Muscle layer of duodenum (tissue), 2 donors: ENCODE measurements around the gene TRPC4.
A peak's percentile ranks its signal among the peaks of the same experiment; 100 is the strongest.

Experiments
- H3K27ac ChIP-seq: one replicate; pipeline ENCODE4 v1.7.0; 2013; ENCODE audit warnings: mild to moderate bottlenecking, low read length
- H3K27me3 ChIP-seq: one replicate; pipeline ENCODE4 v1.7.0; 2013; ENCODE audit warnings: low read depth, mild to moderate bottlenecking, control low read depth, low read length
- H3K36me3 ChIP-seq, 2 donors: one replicate each; pipeline ENCODE4 v1.7.0; 2013; ENCODE audit warnings: low read length in 2 of 2, control low read depth in 1 of 2, mild to moderate bottlenecking in 1 of 2; ENCODE audit not compliant: insufficient read depth in 2 of 2, control insufficient read depth in 1 of 2
- H3K4me1 ChIP-seq, 2 donors: one replicate each; pipeline ENCODE4 v1.7.0; 2013; ENCODE audit warnings: low read length in 2 of 2, mild to moderate bottlenecking in 2 of 2, control low read depth in 1 of 2, moderate library complexity in 1 of 2; ENCODE audit not compliant: insufficient read depth in 2 of 2, control insufficient read depth in 1 of 2
- H3K4me3 ChIP-seq, 2 donors: one replicate each; pipeline ENCODE4 v1.7.0; 2013; ENCODE audit warnings: low read length in 2 of 2, low read depth in 1 of 2, mild to moderate bottlenecking in 1 of 2
- H3K9me3 ChIP-seq, 2 donors: one replicate each; pipeline ENCODE4 v1.7.0; 2013; ENCODE audit warnings: low read length in 2 of 2, control low read depth in 1 of 2, mild to moderate bottlenecking in 1 of 2; ENCODE audit not compliant: control insufficient read depth in 1 of 2
- donor health status: healthy.

Gene TRPC4

DNA sequence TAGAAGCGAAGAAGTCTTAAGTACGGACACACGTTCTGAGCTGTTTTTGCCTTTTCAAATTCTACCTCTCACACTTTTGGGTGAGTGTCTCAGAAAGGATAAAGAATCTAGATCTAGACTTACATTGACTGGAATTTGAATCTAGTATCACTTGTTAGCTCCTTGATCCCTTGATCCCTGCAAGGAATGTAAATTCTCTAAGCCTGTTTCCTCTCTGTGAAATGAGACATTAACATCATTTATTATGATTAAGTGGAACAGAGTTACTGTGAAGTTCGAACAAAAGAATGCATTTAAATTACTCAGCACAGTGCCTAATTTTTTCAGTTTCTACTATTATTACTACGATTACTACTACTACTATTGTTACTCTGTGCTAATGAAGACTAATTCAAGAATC is 184.4 kb downstream of the TRPC4 start:
- no peak overlapping the region for H3K4me3 ChIP-seq

DNA sequence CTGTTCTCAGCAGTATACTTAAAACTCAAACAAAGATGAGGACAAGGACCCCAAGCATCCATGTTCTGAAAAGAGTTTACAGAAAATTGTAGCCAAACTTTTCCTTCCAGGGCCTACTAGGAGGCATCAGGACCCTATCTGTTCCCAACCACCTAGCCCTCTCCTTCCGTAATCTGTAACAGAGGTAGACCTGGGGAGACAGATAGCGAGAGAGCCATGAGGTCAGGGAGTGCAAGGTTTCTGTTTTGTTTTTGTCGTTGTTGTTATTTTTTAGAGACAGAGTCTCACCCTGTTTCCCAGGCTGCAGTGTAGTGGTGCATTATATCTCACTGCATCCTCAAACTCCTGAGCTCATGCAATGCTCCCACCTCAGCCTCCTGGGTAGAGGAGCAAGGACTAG is 187.1 kb downstream of the TRPC4 start:
- Histone ChIP-seq H3K4me3 (no peak overlapping the region), H3K27me3 (no peaks in the 10 kb centered on the region), H3K36me3 (peaks cover 0 to 4% of the 10 kb centered on the region in 2 donors), H3K27ac (peak overlapping the region; percentile 28), H3K4me1 (no peaks in the 10 kb centered on the region), H3K9me3 (no peaks in the 10 kb centered on the region)

More for the DNA sequence above, 184.4 kb downstream of the TRPC4 start:
- Histone ChIP-seq H3K27ac (no peak overlapping the region), H3K4me1 (no peaks in the 10 kb centered on the region), H3K36me3 (peaks cover 0 to 4% of the 10 kb centered on the region in 2 donors), H3K27me3 (no peaks in the 10 kb centered on the region), H3K9me3 (no peaks in the 10 kb centered on the region)

GRCh38 chr13:37681281-37682032 is 188.1 kb downstream of the TRPC4 start:
- Histone ChIP-seq H3K36me3 (peaks cover 0 to 4% of the 10 kb centered on the region in 2 donors), H3K9me3 (no peaks in the 10 kb centered on the region), H3K4me1 (no peaks in the 10 kb centered on the region), H3K4me3 (no peak overlapping the region), H3K27ac (no peak overlapping the region), H3K27me3 (no peaks in the 10 kb centered on the region)

DNA sequence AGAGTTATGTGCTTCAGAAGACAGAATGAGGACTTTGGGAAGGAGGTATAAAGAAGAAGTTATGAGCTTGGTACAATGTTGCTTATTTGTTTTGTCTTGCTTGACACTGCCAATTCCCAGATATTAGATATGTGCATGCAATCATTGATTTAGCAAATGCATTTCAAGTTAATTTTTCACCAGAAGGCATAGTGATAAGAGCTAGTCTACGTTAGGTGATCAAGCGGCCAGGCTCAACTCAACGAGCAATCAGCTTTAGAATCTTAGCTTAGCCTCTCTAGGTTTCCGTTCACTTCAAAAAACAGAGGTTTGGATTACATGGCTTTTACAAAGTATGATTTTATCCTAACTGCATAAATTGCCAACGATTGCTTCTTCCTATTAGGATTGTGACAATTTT is 189.4 kb downstream of the TRPC4 start:
- H3K36me3 ChIP-seq = peaks cover 0 to 4% of the 10 kb centered on the region in 2 donors
- no peak overlapping the region for H3K4me3 ChIP-seq
- no peaks in the 10 kb centered on the region for H3K9me3 ChIP-seq
- H3K4me1 ChIP-seq = no peaks in the 10 kb centered on the region
- no peak overlapping the region for H3K27ac ChIP-seq
- H3K27me3 ChIP-seq = no peaks in the 10 kb centered on the region

- peaks cover 0 to 4% of the 10 kb centered on the region in 2 donors for H3K36me3 ChIP-seq
- no peak overlapping the region for H3K4me3 ChIP-seq
- H3K27ac ChIP-seq = no peak overlapping the region
- H3K4me1 ChIP-seq = no peaks in the 10 kb centered on the region
- H3K27me3 ChIP-seq = no peaks in the 10 kb centered on the region
- H3K9me3 ChIP-seq = no peaks in the 10 kb centered on the region
Observed at GRCh38 chr13:37679043-37679442, 190.5 kb downstream of the TRPC4 start.

DNA sequence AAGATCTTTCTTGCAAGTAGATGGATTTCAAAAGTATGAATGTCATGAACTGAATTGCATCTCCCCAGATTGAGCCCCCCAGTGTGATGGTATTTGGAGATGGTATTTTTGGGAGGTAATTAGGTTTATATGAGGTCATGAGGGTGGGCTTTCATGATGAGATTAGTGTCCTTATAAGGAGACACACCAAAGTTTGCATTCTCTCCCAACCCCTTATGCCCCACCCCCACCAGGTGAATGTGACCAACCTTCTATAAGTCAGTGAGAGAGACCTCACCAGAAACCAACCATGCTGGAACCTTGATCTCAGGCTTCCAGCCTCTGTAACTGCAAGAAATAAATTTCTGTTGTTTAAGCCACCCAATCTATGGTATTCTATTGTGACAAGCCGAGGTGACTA is 199.7 kb downstream of the TRPC4 start:
- Histone ChIP-seq H3K9me3 (no peaks in the 10 kb centered on the region), H3K4me1 (no peaks in the 10 kb centered on the region), H3K4me3 (no peak overlapping the region), H3K36me3 (no peaks in the 10 kb centered on the region), H3K27me3 (no peaks in the 10 kb centered on the region), H3K27ac (no peak overlapping the region)

- Histone ChIP-seq H3K27ac (no peak overlapping the region), H3K4me3 (no peak overlapping the region), H3K27me3 (no peaks in the 10 kb centered on the region), H3K4me1 (no peaks in the 10 kb centered on the region), H3K36me3 (no peaks in the 10 kb centered on the region), H3K9me3 (no peaks in the 10 kb centered on the region)
Observed at GRCh38 chr13:37667702-37668101, 201.9 kb downstream of the TRPC4 start.

DNA sequence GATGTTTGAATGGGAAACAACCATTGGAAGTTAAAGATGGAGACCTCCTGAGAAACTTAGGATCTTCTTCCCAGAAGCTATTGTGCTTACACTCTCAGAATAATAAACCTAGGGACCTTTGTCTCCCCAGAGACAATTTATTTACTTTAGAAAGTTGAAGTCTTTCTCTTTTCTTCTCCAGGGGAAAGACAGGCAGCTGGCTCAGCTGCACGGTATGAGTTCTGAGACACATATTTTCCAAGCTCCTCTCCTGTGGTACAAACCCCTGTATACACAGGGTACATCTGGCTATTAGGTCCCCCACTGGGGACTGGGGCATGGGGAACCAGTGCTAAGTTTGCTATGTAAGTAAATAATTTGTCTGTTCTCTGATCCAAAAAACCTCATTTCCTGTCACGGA is 203.5 kb downstream of the TRPC4 start:
- Histone ChIP-seq H3K27me3 (no peaks in the 10 kb centered on the region), H3K4me3 (no peak overlapping the region), H3K4me1 (no peaks in the 10 kb centered on the region), H3K9me3 (no peaks in the 10 kb centered on the region), H3K36me3 (no peaks in the 10 kb centered on the region), H3K27ac (no peak overlapping the region)

DNA sequence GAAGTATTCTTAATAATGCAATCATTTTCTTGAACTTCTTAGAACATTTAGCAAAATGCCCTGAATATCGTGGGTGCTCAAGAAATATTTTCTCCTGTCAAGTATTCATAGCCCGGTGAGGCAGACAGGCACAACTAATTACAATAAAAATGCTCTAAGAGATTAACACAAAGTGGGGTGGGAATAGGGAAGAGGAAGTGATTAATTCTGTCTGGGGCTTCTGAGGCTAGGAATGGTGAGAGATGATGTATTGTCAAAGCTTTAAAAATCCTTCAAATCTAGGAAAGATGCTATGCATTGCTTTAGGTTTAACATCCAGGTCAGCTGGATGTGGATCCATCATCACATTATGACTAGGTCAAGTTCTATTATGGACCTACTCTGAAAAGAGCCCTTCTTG is 204.2 kb downstream of the TRPC4 start:
- no peaks in the 10 kb centered on the region for H3K9me3 ChIP-seq
- no peaks in the 10 kb centered on the region for H3K4me1 ChIP-seq
- no peak overlapping the region for H3K4me3 ChIP-seq
- H3K36me3 ChIP-seq = no peaks in the 10 kb centered on the region
- H3K27ac ChIP-seq = no peak overlapping the region
- no peaks in the 10 kb centered on the region for H3K27me3 ChIP-seq

DNA sequence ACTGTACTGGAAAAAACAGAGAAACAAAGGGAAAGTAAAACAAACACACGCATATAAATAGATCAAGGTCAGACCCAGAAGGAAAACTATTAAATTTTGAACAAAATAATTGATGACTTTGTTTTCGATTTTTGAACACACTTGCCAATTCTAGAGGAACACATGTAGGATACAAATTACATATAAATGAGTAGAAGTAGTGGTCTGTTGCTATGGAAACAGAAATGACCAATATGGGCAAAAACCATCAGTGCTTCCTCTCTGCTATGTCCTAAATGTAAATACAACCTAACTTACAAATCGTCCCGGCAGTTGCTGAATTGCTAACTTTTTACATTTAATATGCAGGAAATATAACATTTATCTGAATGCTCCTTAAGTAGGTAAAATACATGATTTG is 205.8 kb downstream of the TRPC4 start:
- Histone ChIP-seq H3K9me3 (no peaks in the 10 kb centered on the region), H3K4me1 (no peaks in the 10 kb centered on the region), H3K4me3 (no peak overlapping the region), H3K27me3 (no peaks in the 10 kb centered on the region), H3K27ac (no peak overlapping the region), H3K36me3 (no peaks in the 10 kb centered on the region)

- H3K27me3 ChIP-seq = no peaks in the 10 kb centered on the region
- H3K36me3 ChIP-seq = no peaks in the 10 kb centered on the region
- no peaks in the 10 kb centered on the region for H3K9me3 ChIP-seq
- no peak overlapping the region for H3K27ac ChIP-seq
- no peaks in the 10 kb centered on the region for H3K4me1 ChIP-seq
- no peak overlapping the region for H3K4me3 ChIP-seq
Observed at GRCh38 chr13:37662624-37663023, 206.9 kb downstream of the TRPC4 start.

DNA sequence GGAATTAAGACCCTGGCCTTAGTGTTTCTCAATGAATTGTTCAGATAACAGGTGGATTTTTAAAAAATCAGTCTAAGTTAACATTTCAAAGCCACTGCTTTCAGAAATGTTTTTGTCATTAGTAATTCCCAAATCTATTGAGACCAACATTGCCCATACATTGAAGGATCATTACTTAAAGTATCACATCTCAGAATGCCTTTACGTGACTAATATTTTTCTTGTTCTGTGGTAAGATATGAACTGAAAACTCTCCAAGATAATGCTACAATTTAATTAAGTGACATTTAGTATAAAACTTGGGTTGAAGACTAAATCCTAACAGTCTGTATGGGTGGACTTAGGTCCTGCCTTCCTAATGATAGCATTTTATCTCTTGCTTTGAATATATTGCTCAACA is 211.6 kb downstream of the TRPC4 start:
- Histone ChIP-seq H3K27ac (no peak overlapping the region), H3K9me3 (no peaks in the 10 kb centered on the region), H3K4me3 (no peak overlapping the region), H3K27me3 (no peaks in the 10 kb centered on the region), H3K4me1 (no peaks in the 10 kb centered on the region), H3K36me3 (peaks cover 0 to 9% of the 10 kb centered on the region in 2 donors)
